GM12874 (cell line): ENCODE results near the gene HYAL3.

ENCODE experiments used
- TF ChIP-seq, protein P1 (sequence below): IDR thresholded peaks from 2 replicates; pipeline ENCODE4 v1.5.1; 2011; ENCODE audit warnings: low read depth, mild to moderate bottlenecking, control low read depth, low read length, moderate library complexity; ENCODE audit not compliant: insufficient read depth

The HYAL3 gene

DNA sequence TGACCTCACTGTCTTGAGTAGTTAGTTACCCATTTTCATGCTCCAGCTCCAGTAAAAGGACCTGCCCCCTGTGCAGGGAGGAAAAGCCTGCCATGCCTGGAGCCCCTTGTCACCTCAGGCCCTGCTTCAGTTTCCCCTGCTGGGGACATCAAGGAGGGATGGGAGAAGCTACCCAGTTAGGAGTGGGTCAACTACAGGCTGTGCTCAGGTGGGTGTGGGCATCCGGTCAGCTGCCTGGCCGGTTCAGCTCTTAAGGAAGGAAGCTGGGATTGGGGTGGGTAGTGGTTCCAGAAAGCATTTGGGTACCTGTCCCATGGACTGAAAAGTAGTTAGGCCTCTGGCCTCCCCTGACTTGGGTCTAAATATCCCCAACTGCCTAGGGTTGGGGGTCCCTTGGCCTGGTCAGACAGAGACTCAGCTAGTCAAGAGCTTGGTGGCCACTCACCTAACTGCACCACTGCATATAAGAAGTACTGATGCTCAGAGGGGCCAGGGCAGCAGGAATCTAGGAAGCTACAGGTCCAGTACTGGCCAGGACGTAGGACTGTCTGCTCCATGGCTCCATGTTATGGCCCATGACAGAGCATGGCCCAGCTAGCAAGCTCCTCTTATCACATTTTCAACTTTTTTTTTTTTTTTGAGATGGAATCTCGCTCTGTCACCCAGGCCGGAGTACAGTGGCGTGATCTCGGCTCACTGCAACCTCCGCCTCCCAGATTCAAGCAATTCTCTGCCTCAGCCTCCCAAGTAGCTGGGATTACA, 19.8 kb downstream of the HYAL3 start:
- TF ChIP-seq, protein P1, sequence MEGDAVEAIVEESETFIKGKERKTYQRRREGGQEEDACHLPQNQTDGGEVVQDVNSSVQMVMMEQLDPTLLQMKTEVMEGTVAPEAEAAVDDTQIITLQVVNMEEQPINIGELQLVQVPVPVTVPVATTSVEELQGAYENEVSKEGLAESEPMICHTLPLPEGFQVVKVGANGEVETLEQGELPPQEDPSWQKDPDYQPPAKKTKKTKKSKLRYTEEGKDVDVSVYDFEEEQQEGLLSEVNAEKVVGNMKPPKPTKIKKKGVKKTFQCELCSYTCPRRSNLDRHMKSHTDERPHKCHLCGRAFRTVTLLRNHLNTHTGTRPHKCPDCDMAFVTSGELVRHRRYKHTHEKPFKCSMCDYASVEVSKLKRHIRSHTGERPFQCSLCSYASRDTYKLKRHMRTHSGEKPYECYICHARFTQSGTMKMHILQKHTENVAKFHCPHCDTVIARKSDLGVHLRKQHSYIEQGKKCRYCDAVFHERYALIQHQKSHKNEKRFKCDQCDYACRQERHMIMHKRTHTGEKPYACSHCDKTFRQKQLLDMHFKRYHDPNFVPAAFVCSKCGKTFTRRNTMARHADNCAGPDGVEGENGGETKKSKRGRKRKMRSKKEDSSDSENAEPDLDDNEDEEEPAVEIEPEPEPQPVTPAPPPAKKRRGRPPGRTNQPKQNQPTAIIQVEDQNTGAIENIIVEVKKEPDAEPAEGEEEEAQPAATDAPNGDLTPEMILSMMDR, result no peak

DNA sequence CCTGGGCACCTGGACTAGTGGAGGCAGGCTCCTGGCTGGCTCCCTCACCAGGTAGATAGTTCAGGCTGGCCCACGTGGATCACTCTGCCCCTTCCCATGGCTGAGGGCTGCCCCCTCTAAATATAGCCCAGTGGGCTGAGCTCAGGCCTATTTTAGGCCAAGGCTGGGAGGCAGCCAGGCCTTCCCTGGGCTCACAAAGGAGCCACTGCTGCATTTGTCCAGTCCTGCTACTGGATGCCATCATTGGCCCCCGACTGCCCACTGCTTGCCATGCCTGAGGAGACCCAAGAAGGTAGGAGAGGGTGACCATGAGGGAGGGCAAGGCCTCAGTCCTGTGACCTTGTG, 20.4 kb downstream of the HYAL3 start, which contains the start of gene LSMEM2:
Gene LSMEM2 (plus strand): TSS at position 208 of the 345 bp plus-strand sequence. CDS start 27 bp downstream, at position 235.
- TF ChIP-seq, protein P1, result no peak

DNA sequence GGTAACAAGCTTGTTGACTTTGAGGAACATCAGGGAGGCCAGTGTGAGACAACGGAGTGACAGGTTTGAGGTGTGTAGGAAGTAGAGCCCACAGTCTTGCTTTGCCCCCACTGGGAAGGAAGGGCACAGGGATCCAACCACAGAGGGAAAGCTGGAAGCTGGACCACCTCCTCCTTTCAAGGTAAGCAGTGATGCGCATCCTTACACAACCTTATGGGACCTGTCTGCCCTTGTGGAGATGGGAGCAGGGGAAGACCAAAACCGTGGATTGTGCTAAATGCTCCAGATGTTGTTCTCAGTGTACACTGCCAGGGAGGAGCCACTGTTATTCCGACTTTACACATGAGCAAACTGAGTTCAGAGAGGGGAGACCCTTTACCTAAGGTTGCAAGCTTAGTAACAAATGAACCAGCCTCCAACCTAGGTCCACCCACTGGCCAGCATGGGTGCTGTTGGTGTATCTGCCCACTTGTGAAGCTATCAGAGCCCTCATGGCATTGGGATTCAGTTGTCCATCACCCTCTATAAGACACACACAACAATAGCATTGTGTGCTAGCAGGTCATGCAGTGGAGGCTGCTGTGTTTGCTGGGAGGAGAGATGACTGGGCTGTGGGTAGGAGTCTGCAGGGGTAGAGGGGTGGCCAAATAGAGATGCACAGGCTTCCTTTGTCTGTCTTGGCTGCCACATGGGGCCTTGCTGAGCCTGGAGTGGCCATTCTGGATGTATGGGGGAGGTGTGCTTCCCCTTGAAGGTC, 20.9 kb downstream of the HYAL3 start:
- TF ChIP-seq, protein P1, result no peak

DNA sequence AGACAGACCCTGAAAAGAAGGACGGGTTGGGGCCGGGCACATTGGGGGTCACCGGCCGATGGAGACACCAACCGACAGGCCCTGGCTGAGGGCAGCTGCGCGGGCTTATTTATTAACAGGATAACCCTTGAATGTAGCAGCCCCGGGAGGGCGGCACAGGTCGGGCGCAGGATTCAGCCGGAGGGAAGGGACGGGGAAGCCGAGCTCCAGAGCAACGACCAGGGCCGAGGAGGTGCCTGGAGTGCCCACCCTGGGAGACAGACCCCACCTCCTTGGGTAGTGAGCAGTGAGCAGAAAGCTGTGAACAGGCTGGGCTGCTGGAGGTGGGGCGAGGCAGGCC, 22.5 kb downstream of the HYAL3 start:
- TF ChIP-seq, protein P1, result no peak

DNA sequence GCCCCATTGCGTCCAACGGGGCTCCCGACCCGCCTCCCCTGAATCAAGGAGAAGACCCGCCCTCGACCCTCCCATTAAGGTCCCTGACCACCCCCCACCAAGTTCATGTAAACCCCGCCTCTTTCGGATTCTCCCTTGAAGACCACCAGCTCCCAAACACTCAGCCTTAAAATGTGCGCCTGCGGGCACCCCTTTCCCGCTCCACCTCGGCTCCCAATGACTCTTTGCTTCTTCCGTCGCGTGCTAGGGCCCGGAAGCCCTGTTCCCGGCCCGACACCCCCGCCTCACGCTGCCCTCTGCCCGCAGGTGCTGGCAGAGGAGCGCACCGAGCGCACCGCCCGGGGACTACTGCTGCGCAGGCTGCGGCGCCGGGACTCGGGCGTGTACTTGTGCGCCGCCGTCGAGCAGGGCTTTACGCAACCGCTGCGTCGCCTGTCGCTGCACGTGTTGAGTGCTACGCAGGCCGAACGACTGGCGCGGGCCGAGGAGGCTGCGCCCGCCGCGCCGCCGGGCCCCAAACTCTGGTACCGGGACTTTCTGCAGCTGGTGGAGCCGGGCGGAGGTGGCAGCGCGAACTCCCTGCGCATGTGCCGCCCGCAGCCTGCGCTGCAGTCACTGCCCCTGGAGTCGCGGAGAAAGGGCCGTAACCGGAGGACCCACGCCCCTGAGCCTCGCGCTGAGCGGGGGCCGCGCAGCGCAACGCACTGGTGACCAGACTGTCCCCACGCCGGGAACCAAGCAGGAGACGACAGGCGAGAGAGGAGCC, 23.0 kb downstream of the HYAL3 start:
- TF ChIP-seq, protein P1, result no peak

DNA sequence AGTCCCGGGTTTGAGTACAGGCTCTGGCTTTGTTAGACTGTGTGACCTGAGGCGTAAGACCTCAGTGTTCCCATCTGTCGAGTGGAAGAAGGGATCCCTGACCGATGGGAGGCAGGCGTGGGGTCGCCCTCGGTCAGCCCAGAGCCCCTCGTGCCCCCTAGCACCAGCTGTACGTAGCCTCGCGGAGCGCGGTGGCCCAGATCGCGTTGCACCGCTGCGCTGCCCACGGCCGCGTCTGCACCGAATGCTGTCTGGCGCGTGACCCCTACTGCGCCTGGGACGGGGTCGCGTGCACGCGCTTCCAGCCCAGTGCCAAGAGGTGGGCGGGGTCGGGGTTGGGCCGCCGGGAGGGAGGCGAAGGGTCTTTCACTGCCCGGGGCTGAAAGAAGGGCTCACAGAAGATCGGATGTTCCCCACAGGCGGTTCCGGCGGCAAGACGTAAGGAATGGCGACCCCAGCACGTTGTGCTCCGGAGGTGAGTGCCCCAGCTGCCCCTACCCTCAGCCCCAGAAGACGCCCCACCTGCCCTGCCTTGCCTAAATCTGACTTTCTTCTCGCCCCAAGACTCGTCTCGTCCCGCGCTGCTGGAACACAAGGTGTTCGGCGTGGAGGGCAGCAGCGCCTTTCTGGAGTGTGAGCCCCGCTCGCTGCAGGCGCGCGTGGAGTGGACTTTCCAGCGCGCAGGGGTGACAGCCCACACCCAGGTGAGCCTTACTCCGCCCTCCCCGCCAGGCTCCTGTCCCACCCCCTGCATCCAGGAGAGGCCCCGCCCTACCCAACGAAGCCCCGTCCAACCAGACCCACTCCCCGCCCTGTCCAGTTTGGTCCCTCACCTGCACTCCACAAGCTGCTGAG, 23.8 kb downstream of the HYAL3 start:
- TF ChIP-seq, protein P1, result no peak
